ENCODE data around the gene EXT2. TPM values are rescaled to one million over a fixed set of nuclear protein-coding genes. Genes with fewer than 3 reads are reported as not detected.
A peak's percentile ranks its signal among the peaks of the same experiment; 100 is the strongest.

EXT2 gene
- total and polyA plus RNA-seq, 2 of the 13 experiments (the other 11 are each of a cell fraction or from before 2014, with no cell fraction given), result 61.5 to 68.7 TPM

DNA sequence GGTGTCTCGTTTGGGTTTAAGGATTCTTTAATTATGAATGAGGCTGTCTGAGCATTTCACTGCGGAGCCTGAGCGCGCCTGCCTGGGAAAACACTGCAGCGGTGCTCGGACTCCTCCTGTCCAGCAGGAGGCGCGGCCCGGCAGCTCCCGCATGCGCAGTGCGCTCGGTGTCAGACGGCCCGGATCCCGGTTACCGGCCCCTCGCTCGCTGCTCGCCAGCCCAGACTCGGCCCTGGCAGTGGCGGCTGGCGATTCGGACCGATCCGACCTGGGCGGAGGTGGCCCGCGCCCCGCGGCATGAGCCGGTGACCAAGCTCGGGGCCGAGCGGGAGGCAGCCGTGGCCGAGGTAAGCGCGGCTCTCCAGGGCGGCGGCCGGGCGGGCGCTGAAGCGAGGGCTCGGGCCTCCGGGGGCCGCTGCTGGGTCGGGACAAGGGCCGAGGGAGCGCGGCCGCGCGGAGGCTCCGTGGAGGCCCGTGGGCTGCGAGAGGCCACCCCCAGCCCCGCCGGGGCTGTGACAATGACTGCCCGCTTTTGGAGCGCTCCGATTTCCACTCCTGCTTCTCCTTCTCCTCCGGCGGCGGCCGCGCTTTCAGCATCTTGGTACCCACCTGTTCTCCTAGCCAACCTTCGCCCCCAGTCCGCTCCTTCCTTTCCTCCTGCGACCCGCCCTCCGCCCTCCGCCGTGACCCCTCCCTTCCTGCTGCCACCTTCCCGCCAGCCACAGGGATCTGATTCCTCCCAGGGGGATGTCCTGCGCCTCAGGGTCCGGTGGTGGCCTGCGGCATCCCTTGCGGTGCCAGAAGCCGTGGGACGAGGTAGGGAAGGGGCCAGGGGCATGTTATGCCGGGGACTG lies at the start of gene EXT2 (continued):
- TF ChIP-seq, protein P1, sequence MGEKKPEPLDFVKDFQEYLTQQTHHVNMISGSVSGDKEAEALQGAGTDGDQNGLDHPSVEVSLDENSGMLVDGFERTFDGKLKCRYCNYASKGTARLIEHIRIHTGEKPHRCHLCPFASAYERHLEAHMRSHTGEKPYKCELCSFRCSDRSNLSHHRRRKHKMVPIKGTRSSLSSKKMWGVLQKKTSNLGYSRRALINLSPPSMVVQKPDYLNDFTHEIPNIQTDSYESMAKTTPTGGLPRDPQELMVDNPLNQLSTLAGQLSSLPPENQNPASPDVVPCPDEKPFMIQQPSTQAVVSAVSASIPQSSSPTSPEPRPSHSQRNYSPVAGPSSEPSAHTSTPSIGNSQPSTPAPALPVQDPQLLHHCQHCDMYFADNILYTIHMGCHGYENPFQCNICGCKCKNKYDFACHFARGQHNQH (CRISPR knock-in tag; IDR thresholded peaks at IDR 0.05), result no peak; the same call in 1 of the 2 replicates
- TF ChIP-seq ELF3 (CRISPR knock-in tag; IDR thresholded peaks at IDR 0.05), result 0 out of 2 replicates have a peak, but pooled peaks have one; percentile 33
- TF ChIP-seq SPEN (CRISPR knock-in tag; IDR thresholded peaks at IDR 0.05; ENCODE audit: low read depth), result peak; percentile 80; the same call in 1 of the 2 replicates
- TF ChIP-seq GPN1 (CRISPR knock-in tag; IDR thresholded peaks at IDR 0.05; ENCODE audit: borderline replicate concordance), result no peak
- no peak for TF ChIP-seq CBX5 (CRISPR knock-in tag; IDR thresholded peaks at IDR 0.05; ENCODE audit: borderline replicate concordance)
- TF ChIP-seq, protein P2, sequence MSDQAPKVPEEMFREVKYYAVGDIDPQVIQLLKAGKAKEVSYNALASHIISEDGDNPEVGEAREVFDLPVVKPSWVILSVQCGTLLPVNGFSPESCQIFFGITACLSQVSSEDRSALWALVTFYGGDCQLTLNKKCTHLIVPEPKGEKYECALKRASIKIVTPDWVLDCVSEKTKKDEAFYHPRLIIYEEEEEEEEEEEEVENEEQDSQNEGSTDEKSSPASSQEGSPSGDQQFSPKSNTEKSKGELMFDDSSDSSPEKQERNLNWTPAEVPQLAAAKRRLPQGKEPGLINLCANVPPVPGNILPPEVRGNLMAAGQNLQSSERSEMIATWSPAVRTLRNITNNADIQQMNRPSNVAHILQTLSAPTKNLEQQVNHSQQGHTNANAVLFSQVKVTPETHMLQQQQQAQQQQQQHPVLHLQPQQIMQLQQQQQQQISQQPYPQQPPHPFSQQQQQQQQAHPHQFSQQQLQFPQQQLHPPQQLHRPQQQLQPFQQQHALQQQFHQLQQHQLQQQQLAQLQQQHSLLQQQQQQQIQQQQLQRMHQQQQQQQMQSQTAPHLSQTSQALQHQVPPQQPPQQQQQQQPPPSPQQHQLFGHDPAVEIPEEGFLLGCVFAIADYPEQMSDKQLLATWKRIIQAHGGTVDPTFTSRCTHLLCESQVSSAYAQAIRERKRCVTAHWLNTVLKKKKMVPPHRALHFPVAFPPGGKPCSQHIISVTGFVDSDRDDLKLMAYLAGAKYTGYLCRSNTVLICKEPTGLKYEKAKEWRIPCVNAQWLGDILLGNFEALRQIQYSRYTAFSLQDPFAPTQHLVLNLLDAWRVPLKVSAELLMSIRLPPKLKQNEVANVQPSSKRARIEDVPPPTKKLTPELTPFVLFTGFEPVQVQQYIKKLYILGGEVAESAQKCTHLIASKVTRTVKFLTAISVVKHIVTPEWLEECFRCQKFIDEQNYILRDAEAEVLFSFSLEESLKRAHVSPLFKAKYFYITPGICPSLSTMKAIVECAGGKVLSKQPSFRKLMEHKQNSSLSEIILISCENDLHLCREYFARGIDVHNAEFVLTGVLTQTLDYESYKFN (CRISPR knock-in tag; conservative IDR thresholded peaks at IDR 0.05), result no peak
- TF ChIP-seq, protein P3, sequence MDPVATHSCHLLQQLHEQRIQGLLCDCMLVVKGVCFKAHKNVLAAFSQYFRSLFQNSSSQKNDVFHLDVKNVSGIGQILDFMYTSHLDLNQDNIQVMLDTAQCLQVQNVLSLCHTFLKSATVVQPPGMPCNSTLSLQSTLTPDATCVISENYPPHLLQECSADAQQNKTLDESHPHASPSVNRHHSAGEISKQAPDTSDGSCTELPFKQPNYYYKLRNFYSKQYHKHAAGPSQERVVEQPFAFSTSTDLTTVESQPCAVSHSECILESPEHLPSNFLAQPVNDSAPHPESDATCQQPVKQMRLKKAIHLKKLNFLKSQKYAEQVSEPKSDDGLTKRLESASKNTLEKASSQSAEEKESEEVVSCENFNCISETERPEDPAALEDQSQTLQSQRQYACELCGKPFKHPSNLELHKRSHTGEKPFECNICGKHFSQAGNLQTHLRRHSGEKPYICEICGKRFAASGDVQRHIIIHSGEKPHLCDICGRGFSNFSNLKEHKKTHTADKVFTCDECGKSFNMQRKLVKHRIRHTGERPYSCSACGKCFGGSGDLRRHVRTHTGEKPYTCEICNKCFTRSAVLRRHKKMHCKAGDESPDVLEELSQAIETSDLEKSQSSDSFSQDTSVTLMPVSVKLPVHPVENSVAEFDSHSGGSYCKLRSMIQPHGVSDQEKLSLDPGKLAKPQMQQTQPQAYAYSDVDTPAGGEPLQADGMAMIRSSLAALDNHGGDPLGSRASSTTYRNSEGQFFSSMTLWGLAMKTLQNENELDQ (CRISPR knock-in tag; IDR thresholded peaks at IDR 0.05; ENCODE audit: borderline replicate concordance), result no peak
- TF ChIP-seq SMC3 (IDR thresholded peaks at IDR 0.05; ENCODE audit: low read length), result no peak
- TF ChIP-seq PHF20 (CRISPR knock-in tag; IDR thresholded peaks at IDR 0.05), result peak; percentile 66
- TF ChIP-seq, protein P4, sequence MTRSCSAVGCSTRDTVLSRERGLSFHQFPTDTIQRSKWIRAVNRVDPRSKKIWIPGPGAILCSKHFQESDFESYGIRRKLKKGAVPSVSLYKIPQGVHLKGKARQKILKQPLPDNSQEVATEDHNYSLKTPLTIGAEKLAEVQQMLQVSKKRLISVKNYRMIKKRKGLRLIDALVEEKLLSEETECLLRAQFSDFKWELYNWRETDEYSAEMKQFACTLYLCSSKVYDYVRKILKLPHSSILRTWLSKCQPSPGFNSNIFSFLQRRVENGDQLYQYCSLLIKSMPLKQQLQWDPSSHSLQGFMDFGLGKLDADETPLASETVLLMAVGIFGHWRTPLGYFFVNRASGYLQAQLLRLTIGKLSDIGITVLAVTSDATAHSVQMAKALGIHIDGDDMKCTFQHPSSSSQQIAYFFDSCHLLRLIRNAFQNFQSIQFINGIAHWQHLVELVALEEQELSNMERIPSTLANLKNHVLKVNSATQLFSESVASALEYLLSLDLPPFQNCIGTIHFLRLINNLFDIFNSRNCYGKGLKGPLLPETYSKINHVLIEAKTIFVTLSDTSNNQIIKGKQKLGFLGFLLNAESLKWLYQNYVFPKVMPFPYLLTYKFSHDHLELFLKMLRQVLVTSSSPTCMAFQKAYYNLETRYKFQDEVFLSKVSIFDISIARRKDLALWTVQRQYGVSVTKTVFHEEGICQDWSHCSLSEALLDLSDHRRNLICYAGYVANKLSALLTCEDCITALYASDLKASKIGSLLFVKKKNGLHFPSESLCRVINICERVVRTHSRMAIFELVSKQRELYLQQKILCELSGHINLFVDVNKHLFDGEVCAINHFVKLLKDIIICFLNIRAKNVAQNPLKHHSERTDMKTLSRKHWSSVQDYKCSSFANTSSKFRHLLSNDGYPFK (CRISPR knock-in tag; IDR thresholded peaks at IDR 0.05; ENCODE audit: borderline replicate concordance), result no peak
- no peak for TF ChIP-seq ZNF34 (CRISPR knock-in tag; IDR thresholded peaks at IDR 0.05; ENCODE audit: borderline replicate concordance)
- no peak for TF ChIP-seq ZNF878 (CRISPR knock-in tag; IDR thresholded peaks at IDR 0.05)
- no peak for TF ChIP-seq ZNF720 (CRISPR knock-in tag; IDR thresholded peaks at IDR 0.05)
- no peak for TF ChIP-seq TBX2 (CRISPR knock-in tag; IDR thresholded peaks at IDR 0.05; ENCODE audit: borderline replicate concordance)
- TF ChIP-seq, protein P5, sequence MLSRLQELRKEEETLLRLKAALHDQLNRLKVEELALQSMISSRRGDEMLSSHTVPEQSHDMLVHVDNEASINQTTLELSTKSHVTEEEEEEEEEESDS (CRISPR knock-in tag; IDR thresholded peaks at IDR 0.05; ENCODE audit: borderline replicate concordance), result no peak
- TF ChIP-seq, protein P6, sequence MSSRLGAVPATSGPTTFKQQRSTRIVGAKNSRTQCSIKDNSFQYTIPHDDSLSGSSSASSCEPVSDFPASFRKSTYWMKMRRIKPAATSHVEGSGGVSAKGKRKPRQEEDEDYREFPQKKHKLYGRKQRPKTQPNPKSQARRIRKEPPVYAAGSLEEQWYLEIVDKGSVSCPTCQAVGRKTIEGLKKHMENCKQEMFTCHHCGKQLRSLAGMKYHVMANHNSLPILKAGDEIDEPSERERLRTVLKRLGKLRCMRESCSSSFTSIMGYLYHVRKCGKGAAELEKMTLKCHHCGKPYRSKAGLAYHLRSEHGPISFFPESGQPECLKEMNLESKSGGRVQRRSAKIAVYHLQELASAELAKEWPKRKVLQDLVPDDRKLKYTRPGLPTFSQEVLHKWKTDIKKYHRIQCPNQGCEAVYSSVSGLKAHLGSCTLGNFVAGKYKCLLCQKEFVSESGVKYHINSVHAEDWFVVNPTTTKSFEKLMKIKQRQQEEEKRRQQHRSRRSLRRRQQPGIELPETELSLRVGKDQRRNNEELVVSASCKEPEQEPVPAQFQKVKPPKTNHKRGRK (CRISPR knock-in tag; IDR thresholded peaks at IDR 0.05), result no peak
